HUES64 (cell line): ENCODE measurements around the gene DDX11.
"Not testable (repeated sequence)": the region's sequence is repeated elsewhere in the genome, so short reads cannot be mapped to it uniquely, and the experiment has no call there.

Experiments used
- H3K27ac ChIP-seq: 2 replicates; pipeline ENCODE4 v1.7.0; 2013; ENCODE audit warnings: low read depth, low read length, inconsistent platforms
- H3K27me3 ChIP-seq: 2 replicates; pipeline ENCODE4 v1.6.1; 2013; ENCODE audit warnings: mild to moderate bottlenecking, low read length; ENCODE audit not compliant: insufficient read depth
- H3K36me3 ChIP-seq: 2 replicates; pipeline ENCODE4 v1.6.1; 2013; ENCODE audit warnings: mild to moderate bottlenecking, low read length; ENCODE audit not compliant: insufficient read depth
- H3K4me1 ChIP-seq: 2 replicates; pipeline ENCODE4 v1.6.1; 2013; ENCODE audit warnings: mild to moderate bottlenecking, low read length, moderate library complexity; ENCODE audit not compliant: insufficient read depth
- H3K4me3 ChIP-seq: 2 replicates; pipeline ENCODE4 v1.5.1; 2013; ENCODE audit warnings: mild to moderate bottlenecking, low read length, moderate library complexity
- H3K9ac ChIP-seq: 2 replicates; pipeline ENCODE4 v1.6.1; 2013; ENCODE audit warnings: mild to moderate bottlenecking, low read depth, low read length
- H3K9me3 ChIP-seq: 2 replicates; pipeline ENCODE4 v1.6.1; 2013; ENCODE audit warnings: low read depth, low read length; ENCODE audit not compliant: insufficient read depth
- WGBS: fragments of 150-250, 120-280 bp; methylation state at CpG from one replicate; pipeline ENCODE4 v1.1.7; 2013; ENCODE audit warnings: missing lambda C conversion rate; 5-methylcytosine and 5-hydroxymethylcytosine counted together

Gene DDX11

GRCh38 chr12:31100503-31101208 lies 27.0 kb downstream of the DDX11 start:
- not testable (repeated sequence) for H3K9me3 ChIP-seq, H3K27me3 ChIP-seq, H3K4me3 ChIP-seq, H3K4me1 ChIP-seq, H3K27ac ChIP-seq, H3K9ac ChIP-seq
- H3K36me3 ChIP-seq = peaks cover 56% of the 10 kb centered on the region
- WGBS = 95% methylated on average over 22 of the region's 26 CpGs

DNA sequence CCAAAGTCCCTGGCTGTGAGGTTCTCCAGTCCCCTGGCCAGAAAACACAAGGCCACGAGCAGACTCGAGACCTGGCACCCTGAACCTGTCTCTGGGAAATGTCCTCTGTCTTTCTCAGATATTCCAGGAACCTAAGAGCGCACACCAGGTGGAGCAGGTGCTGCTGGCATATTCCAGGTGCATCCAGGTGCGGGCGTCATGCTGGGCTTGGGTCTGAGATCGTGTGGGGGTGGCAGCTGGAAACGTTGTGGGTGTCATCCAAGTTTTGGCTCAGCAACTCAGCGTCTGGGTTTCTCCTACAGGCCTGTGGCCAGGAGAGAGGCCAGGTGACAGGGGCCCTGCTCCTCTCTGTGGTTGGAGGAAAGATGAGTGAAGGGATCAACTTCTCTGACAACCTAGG lies 28.5 kb downstream of the DDX11 start:
- not testable (repeated sequence) for H3K4me3 ChIP-seq, H3K27ac ChIP-seq, H3K9me3 ChIP-seq, H3K27me3 ChIP-seq, H3K4me1 ChIP-seq, H3K9ac ChIP-seq
- H3K36me3 ChIP-seq = peaks cover 42% of the 10 kb centered on the region
- 96% methylated on average over 8 of the region's 8 CpGs for WGBS

DNA sequence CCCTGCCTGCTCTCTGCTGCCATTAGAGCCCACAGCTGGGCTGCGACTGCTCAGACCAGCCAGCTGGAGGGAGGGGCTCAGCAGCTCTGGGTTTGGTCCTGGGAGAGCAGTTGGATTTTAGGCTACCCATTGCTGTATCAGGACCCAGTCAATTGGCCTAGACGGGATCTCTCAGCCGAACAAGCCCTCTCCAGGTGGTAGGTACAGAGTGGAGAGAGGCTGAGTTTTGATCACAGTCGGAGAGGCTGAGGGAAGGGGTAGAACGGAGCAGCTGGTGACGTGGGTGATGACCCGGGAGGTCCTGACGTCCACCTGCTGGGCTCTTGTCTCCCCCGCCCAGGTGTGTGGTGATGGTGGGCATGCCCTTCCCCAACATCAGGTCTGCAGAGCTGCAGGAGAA lies 28.9 kb downstream of the DDX11 start:
- not testable (repeated sequence) for H3K27ac ChIP-seq, H3K9ac ChIP-seq, H3K4me3 ChIP-seq, H3K27me3 ChIP-seq, H3K4me1 ChIP-seq, H3K9me3 ChIP-seq
- 93% methylated on average over 9 of the region's 9 CpGs for WGBS
- H3K36me3 ChIP-seq = peaks cover 41% of the 10 kb centered on the region

DNA sequence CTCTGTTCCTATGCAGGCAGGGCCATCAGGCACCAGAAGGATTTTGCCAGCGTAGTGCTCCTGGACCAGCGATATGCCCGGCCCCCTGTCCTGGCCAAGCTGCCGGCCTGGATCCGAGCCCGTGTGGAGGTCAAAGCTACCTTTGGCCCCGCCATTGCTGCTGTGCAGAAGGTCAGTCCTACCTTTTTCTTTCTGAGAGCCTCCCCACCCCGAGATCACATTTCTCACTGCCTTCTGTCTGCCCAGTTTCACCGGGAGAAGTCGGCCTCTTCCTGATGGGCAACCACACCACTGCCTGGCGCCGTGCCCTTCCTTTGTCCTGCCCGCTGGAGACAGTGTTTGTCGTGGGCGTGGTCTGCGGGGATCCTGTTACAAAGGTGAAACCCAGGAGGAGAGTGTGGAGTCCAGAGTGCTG lies 29.9 kb downstream of the DDX11 start:
- H3K4me1 ChIP-seq, H3K9me3 ChIP-seq, H3K4me3 ChIP-seq, H3K27me3 ChIP-seq, H3K9ac ChIP-seq, H3K27ac ChIP-seq: not testable (repeated sequence)
- peaks cover 37% of the 10 kb centered on the region for H3K36me3 ChIP-seq
- 96% methylated on average over 16 of the region's 16 CpGs for WGBS

GRCh38 chr12:31104220-31104619 lies 30.6 kb downstream of the DDX11 start:
- H3K27me3 ChIP-seq, H3K9me3 ChIP-seq, H3K9ac ChIP-seq, H3K4me3 ChIP-seq, H3K4me1 ChIP-seq, H3K27ac ChIP-seq: not testable (repeated sequence)
- WGBS = 89% methylated on average over 4 of the region's 4 CpGs
- peaks cover 37% of the 10 kb centered on the region for H3K36me3 ChIP-seq

DNA sequence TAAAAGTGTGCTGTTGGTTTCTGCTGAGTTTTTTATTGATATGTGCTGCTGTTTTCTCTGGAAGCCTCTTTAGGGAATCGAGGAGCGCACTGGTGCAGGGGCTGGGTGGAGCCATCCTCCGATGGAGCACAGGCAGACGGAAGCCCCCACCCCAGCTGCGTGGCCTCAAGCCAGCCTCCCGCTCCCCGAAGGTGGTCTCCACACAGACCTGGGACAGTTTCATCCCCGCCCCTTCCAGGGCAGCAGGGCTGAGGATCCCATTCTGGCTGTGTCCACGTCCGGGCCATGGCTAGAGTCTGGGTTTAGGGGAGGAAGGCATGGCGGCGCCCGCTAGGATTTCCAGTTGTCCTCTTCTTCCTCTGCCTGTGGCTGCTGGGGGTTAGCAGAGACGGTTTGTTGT lies 31.1 kb downstream of the DDX11 start:
- H3K9me3 ChIP-seq, H3K4me3 ChIP-seq, H3K4me1 ChIP-seq, H3K9ac ChIP-seq, H3K27me3 ChIP-seq, H3K27ac ChIP-seq: not testable (repeated sequence)
- peaks cover 34% of the 10 kb centered on the region for H3K36me3 ChIP-seq
- WGBS = 93% methylated on average over 14 of the region's 14 CpGs

- no peak overlapping the region for H3K4me3 ChIP-seq
- H3K4me1 ChIP-seq = no peaks in the 10 kb centered on the region
- peaks cover 33% of the 10 kb centered on the region for H3K36me3 ChIP-seq
- H3K27ac ChIP-seq = no peak overlapping the region
- WGBS = 93% methylated on average over 8 of the region's 8 CpGs
- H3K9ac ChIP-seq = no peak overlapping the region
- no peaks in the 10 kb centered on the region for H3K9me3 ChIP-seq
- H3K27me3 ChIP-seq = no peaks in the 10 kb centered on the region
Observed at GRCh38 chr12:31105668-31106067, 32.0 kb downstream of the DDX11 start.

DNA sequence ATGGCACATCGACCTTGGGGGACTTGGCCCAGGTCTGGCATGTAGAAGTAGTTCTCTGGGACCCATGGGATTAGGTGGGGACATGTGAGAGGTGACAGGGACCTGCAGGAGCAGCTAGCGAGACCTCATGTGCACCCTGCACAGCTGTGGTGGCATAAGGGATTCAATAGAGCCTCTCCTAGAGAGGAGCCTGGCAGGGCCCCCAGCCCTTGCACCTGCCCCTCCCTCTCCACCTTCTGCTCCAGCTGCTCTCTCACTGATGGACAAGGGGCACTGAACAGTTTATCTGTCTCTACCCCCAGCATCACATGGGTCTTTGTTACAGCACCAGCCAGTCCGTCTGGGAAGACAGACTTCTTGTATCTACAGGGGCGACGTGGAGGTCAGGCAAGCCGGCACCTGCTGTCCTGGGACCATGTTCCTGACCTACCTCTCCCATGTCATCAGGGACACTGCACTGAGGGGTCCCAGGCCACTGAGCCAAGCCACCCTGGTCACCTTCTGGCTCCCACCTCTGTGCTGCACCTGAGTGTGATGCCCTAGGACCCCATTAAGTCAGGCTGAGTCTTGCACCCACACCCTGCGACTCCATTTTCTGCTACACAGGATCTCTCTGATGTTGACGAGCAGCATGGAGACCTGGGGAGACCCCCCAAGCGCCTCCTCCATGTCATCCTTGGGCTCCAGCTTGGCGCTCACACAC lies 32.6 kb downstream of the DDX11 start:
- Histone ChIP-seq H3K36me3 (peaks cover 27% of the 10 kb centered on the region), H3K9me3 (no peaks in the 10 kb centered on the region), H3K27ac (no peak overlapping the region), H3K4me3 (no peak overlapping the region), H3K9ac (no peak overlapping the region), H3K4me1 (no peaks in the 10 kb centered on the region), H3K27me3 (no peaks in the 10 kb centered on the region)
- 95% methylated on average over 9 of the region's 10 CpGs for WGBS

GRCh38 chr12:31109773-31110172 lies 36.1 kb downstream of the DDX11 start:
- not testable (repeated sequence) for H3K4me3 ChIP-seq, H3K36me3 ChIP-seq, H3K9me3 ChIP-seq, H3K4me1 ChIP-seq, H3K27me3 ChIP-seq, H3K27ac ChIP-seq, H3K9ac ChIP-seq
- 77% methylated on average over 6 of the region's 6 CpGs for WGBS

DNA sequence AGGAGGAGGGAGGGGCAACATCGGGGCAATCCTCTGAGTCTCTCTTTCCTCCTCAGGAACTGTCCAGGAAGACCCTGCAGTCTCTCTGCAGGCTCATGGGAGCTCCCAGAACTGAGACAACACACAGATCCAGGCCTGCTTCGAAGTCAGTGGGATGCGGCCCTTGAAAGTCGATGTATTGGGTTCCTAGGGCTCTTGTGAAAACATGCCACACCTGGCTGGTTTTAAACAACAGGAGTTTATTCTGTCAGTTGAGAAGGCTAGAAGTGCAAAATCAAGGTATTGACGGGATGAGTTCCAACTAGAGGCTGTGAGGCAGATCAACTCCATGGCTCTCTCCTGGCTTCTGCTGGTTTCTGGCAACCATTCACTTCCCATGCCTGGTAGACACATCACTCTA lies 36.6 kb downstream of the DDX11 start:
- H3K27me3 ChIP-seq, H3K4me1 ChIP-seq, H3K9ac ChIP-seq, H3K4me3 ChIP-seq, H3K9me3 ChIP-seq, H3K27ac ChIP-seq, H3K36me3 ChIP-seq: not testable (repeated sequence)
- 85% methylated on average over 5 of the region's 5 CpGs for WGBS

DNA sequence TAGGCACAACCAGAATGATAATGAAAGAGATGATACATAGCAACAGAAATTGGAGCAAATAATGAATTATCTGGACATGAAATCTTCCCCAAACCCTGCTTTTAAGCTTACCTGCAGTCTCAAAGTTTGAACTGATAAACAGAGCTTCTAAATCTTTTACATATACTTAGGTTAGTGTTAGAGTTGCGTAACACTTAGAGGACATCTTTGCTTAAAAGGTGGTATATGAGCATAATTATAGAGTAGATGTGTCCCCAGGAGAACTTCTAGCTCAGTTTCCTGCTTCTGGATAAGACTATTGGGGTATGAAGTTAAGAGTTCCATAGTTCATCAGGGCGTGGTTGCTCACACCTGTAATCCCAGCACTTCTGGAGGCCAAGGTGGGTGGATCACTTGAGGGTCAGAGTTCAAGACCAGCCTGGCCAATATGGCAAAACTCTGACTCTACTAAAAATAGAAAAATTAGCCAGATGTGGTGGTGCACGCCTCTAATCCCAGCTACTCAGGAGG lies 41.5 kb downstream of the DDX11 start:
- not testable (repeated sequence) for H3K9ac ChIP-seq, H3K27ac ChIP-seq, H3K4me1 ChIP-seq, H3K9me3 ChIP-seq, H3K36me3 ChIP-seq, H3K4me3 ChIP-seq
- 92% methylated on average over 3 of the region's 3 CpGs for WGBS
- H3K27me3 ChIP-seq = peaks cover 33% of the 10 kb centered on the region

- H3K36me3 ChIP-seq, H3K4me1 ChIP-seq, H3K9me3 ChIP-seq, H3K9ac ChIP-seq, H3K27ac ChIP-seq: not testable (repeated sequence)
- 45% methylated on average over 7 of the region's 7 CpGs for WGBS
- Histone ChIP-seq H3K4me3 (peak overlapping the region; percentile 64), H3K27me3 (peaks cover 39% of the 10 kb centered on the region)
Observed at GRCh38 chr12:31116846-31117202, 43.2 kb downstream of the DDX11 start.
